ENCODE data around the gene ALX4. TPM values are rescaled to one million over a fixed set of nuclear protein-coding genes. Genes with fewer than 3 reads are reported as not detected.

Gene ALX4
- total and polyA plus RNA-seq, 2 of the 8 experiments (the other 6 are each of a cell fraction or from before 2014, with no cell fraction given), result not detected

DNA sequence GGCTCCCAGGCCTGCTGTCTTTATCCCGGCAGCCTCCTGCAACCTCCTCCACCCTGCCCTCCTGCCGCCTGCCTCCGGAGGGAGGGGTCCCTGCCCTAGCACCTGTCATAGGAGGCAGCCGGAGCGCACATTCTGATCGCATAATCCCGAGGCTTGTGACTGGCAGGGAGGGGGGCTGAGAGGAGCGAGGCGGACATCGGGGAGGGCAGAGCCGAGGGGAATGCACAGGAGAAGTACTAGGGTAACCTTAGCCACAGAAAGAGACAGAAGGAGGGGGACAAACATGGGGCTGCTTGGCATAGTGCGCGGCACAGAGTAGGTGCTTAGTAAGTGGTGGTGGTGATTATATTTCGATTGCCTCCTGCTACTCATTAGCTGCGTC lies 9.2 kb upstream of the ALX4 start:
- Histone ChIP-seq H3K27ac (ENCODE audit: low read depth, low read length) (no peak overlapping the region), H3K23ac (ENCODE audit: insufficient read length) (no peak overlapping the region), H3K36me3 (ENCODE audit: control insufficient read depth in 2 of 4, insufficient read depth in 4 of 4, low read length in 3 of 4) (no peaks in the 10 kb centered on the region; a peak in 1 of 8 replicates), H2BK20ac (ENCODE audit: low read length) (peak overlapping the region; percentile 61; the same call in 1 of the 2 replicates), H3K4ac (replicated peaks; ENCODE audit: insufficient read length, low read depth, low read length) (no peak overlapping the region), H3K4me2 (ENCODE audit: insufficient read depth in 1 of 2, low read depth in 2 of 2, low read length in 2 of 2) (peak overlapping the region; percentile 72 to 76), H4K8ac (ENCODE audit: extremely low read depth, insufficient read depth, low read length) (no peak overlapping the region), H3K4me3 (ENCODE audit: extremely low read depth in 1 of 4, insufficient read depth in 2 of 4, low read depth in 3 of 4, low read length in 4 of 4) (peak overlapping the region; percentile 28 to 60 (median 34); a peak in 6 of 8 replicates), H4K20me1 (replicated peaks in 1 of 2; ENCODE audit: control insufficient read depth in 1 of 2, insufficient read depth in 2 of 2, low read length in 2 of 2) (peaks cover 22 to 25% of the 10 kb centered on the region in 2 experiments), H3K79me1 (ENCODE audit: low read depth, low read length) (no peaks in the 10 kb centered on the region), H2AK5ac (ENCODE audit: low read depth, low read length) (0 out of 2 replicates have a peak overlapping the region, but pooled peaks have one; percentile 56), H3K4me1 (replicated peaks in 1 of 4; ENCODE audit: control insufficient read depth in 3 of 4, insufficient read depth in 4 of 4, low read length in 3 of 4) (peaks cover 0 to 30% (median 19%) of the 10 kb centered on the region in 4 experiments; a peak in 6 of 7 replicates), H3K18ac (ENCODE audit: extremely low read depth, low read length) (no peak overlapping the region), H2BK15ac (ENCODE audit: low read length) (no peak overlapping the region), H3K27me3 (replicated peaks in 1 of 4; ENCODE audit: control insufficient read depth in 3 of 4, extremely low read depth in 1 of 4, insufficient read depth in 3 of 4, low read length in 3 of 4) (peaks cover 99 to 100% (median 100%) of the 10 kb centered on the region in 4 experiments), H2BK120ac (replicated peaks; ENCODE audit: low read depth, low read length) (no peak overlapping the region), H3K79me2 (ENCODE audit: control insufficient read depth in 1 of 2, insufficient read depth in 2 of 2, low read length in 2 of 2) (no peaks in the 10 kb centered on the region), H4K91ac (replicated peaks; ENCODE audit: insufficient read length, low read length) (no peak overlapping the region), H2AFZ (ENCODE audit: low read length) (no peak overlapping the region), H4K5ac (ENCODE audit: insufficient read length, low read depth, low read length) (no peak overlapping the region), H3K56ac (replicated peaks; ENCODE audit: insufficient read length, low read depth, low read length) (no peak overlapping the region), H2BK5ac (ENCODE audit: low read depth, low read length) (no peak overlapping the region), H2BK12ac (ENCODE audit: low read depth, low read length) (no peak overlapping the region), H3K9me3 (ENCODE audit: insufficient read depth in 2 of 2, low read depth in 1 of 2, low read length in 1 of 2) (no peaks in the 10 kb centered on the region), H3K23me2 (ENCODE audit: low read depth, low read length) (peaks cover 5% of the 10 kb centered on the region; the same call in 1 of the 2 replicates), H3K14ac (ENCODE audit: insufficient read length) (no peak overlapping the region), H3K9ac (replicated peaks in 1 of 4; ENCODE audit: extremely low read depth in 1 of 4, low read depth in 3 of 4, low read length in 3 of 4) (no peak overlapping the region)
- FAIRE-seq (no peak), DNase-seq (ENCODE audit: low read depth in 1 of 2, low spot score in 2 of 2) (peak in 1 of 2 experiments; percentile 68)
- ChIA-PET POLR2A (ENCODE audit: partially characterized antibody) (interaction anchor here (1.4 to 5.6 kb wide), 3 partner anchors 13 to 19 kb away, joined by 4 to 47 read pairs (median 11); no protein-coding TSS in a partner anchor), CTCF (ENCODE audit: partially characterized antibody) (interaction anchor here (0.9 to 8.6 kb wide), 10 partner anchors 11 to 215 kb away, joined by 3 to 41 read pairs (median 6); no protein-coding TSS in a partner anchor)
- WGBS, 2 experiments (ENCODE audit: extremely low coverage in 1 of 2, insufficient coverage in 1 of 2, insufficient read length in 1 of 2, insufficient replicate concordance in 2 of 2, low coverage in 1 of 2, low lambda C conversion rate in 2 of 2, missing lambda C conversion rate in 1 of 2), result 2% methylated on average over 14 of the region's 15 CpGs; no CpG with 5 or more reads in 1 of the 2 experiments
- TF ChIP-seq TAF7 (optimal IDR thresholded peaks at IDR 0.05; ENCODE audit: borderline replicate concordance, low read depth, low read length) (no peak), RNF2 (IDR thresholded peaks at IDR 0.05; ENCODE audit: borderline replicate concordance, low read depth, low read length, missing control alignments, poor library complexity, severe bottlenecking) (peak; percentile 65), EZH2 (IDR thresholded peaks at IDR 0.05; ENCODE audit: low read depth, low read length, severe bottlenecking) (peak; percentile 9)
